Activated CD4-positive, CD25-positive, alpha-beta regulatory T cell treated with anti-CD3 and anti-CD28 coated beads, Interleukin-2, amount 50 U/mL, for 24 hours (primary cell): ENCODE results near the gene KRTAP5-3.
"Not testable (repeated sequence)": the region's sequence is repeated elsewhere in the genome, so short reads cannot be mapped to it uniquely, and the experiment has no call there.

Experiments
- ATAC-seq, 2 donors: fragments of 150-1000 bp; cut with Tn5 transposase; one replicate each; pipeline ENCODE4 v1.10.0; 2021; ENCODE audit warnings: mild to moderate bottlenecking in 1 of 2, moderate library complexity in 1 of 2

The KRTAP5-3 gene

GRCh38 chr11:1608363-1608762, at the start of gene KRTAP5-3:
Gene KRTAP5-3, minus strand, starts transcription at chr11:1608463. Its CDS starts 78 bp downstream, at chr11:1608385.
- no peak for ATAC-seq

GRCh38 chr11:1656670-1657069, 48.4 kb upstream of the KRTAP5-3 start:
- no peak for ATAC-seq

GRCh38 chr11:1656061-1656441, 47.8 kb upstream of the KRTAP5-3 start:
- no peak for ATAC-seq

- no peak for ATAC-seq
Measured at GRCh38 chr11:1655168-1656060, 47.2 kb upstream of the KRTAP5-3 start.

- no peak for ATAC-seq
Measured at GRCh38 chr11:1654388-1655167, 46.3 kb upstream of the KRTAP5-3 start.

GRCh38 chr11:1653541-1654387, 45.5 kb upstream of the KRTAP5-3 start:
- ATAC-seq = no peak

GRCh38 chr11:1652771-1653540, 44.7 kb upstream of the KRTAP5-3 start:
- ATAC-seq = peak; percentile 63 to 76

GRCh38 chr11:1652442-1652770, 44.1 kb upstream of the KRTAP5-3 start:
- ATAC-seq = no peak

- no peak for ATAC-seq
Measured at GRCh38 chr11:1652026-1652425, 43.8 kb upstream of the KRTAP5-3 start.

GRCh38 chr11:1651411-1651980, 43.2 kb upstream of the KRTAP5-3 start:
- ATAC-seq = no peak

- ATAC-seq = no peak
Measured at GRCh38 chr11:1650918-1651262, 42.6 kb upstream of the KRTAP5-3 start.

GRCh38 chr11:1650034-1650917, 42.0 kb upstream of the KRTAP5-3 start:
- ATAC-seq = no peak

GRCh38 chr11:1648653-1649420, 40.6 kb upstream of the KRTAP5-3 start:
- ATAC-seq = no peak

- no peak for ATAC-seq
Measured at GRCh38 chr11:1647901-1648652, 39.8 kb upstream of the KRTAP5-3 start.

GRCh38 chr11:1646540-1646939, 38.3 kb upstream of the KRTAP5-3 start:
- ATAC-seq = not testable (repeated sequence)

- no peak for ATAC-seq
Measured at GRCh38 chr11:1645357-1645821, 37.1 kb upstream of the KRTAP5-3 start.

GRCh38 chr11:1644601-1645356, 36.5 kb upstream of the KRTAP5-3 start:
- no peak for ATAC-seq

GRCh38 chr11:1643146-1643690, 35.0 kb upstream of the KRTAP5-3 start:
- ATAC-seq = no peak
